Left ventricle myocardium inferior (tissue), 1 donor: ENCODE results near the gene AKAP9. TPM values are rescaled to one million over a fixed set of nuclear protein-coding genes. Genes with fewer than 3 reads are reported as not detected.

Experiments used
- DNase-seq: peaks from one replicate; pipeline ENCODE4 v3.0.0-alpha.2; 2020
- H3K27ac ChIP-seq: fragments of 200-600 bp; replicated peaks from 2 replicates; pipeline ENCODE4 v1.8.0; 2021
- H3K27me3 ChIP-seq: fragments of 200-600 bp; 2 replicates; pipeline ENCODE4 v1.8.0; 2021; ENCODE audit warnings: low read depth
- H3K36me3 ChIP-seq: fragments of 200-600 bp; 2 replicates; pipeline ENCODE4 v1.8.0; 2021
- H3K4me1 ChIP-seq: fragments of 200-600 bp; 2 replicates; pipeline ENCODE4 v1.8.0; 2021
- H3K4me3 ChIP-seq: fragments of 200-600 bp; 2 replicates; pipeline ENCODE4 v1.8.0; 2021; ENCODE audit warnings: mild to moderate bottlenecking, moderate library complexity
- H3K9me3 ChIP-seq: fragments of 200-600 bp; replicated peaks from 2 replicates; pipeline ENCODE4 v1.8.0; 2021
- intact Hi-C: fragments of 100-400 bp; cut with micrococcal nuclease; formaldehyde crosslinking; loops from one replicate; pipeline ENCODE4 v1.11.0; 2022
- total RNA-seq: library from RNA; stranded (reverse); fragmentation: NEBNext Ultra II Directional; extraction: Animal tissue kit (Norgen Biotek cat#: 25700); gene quantifications from one replicate; pipeline ENCODE4 v1.2.1, GENCODE V29; 2021
- TF ChIP-seq, protein P1 (sequence below): fragments of 200-600 bp; IDR thresholded peaks from 2 replicates; pipeline ENCODE4 v1.8.0; 2021; ENCODE audit warnings: antibody characterized with exemption, mild to moderate bottlenecking, borderline replicate concordance
- donor health status: DM: no; HTN: yes; CAD: no; lungs with severe emphysema.

Gene AKAP9
- total RNA-seq, 1 donor from 2014 or later, result 49.4 TPM

- Histone ChIP-seq H3K27ac (no peak overlapping the region), H3K9me3 (no peaks in the 10 kb centered on the region), H3K4me1 (no peaks in the 10 kb centered on the region), H3K4me3 (no peak overlapping the region), H3K36me3 (no peaks in the 10 kb centered on the region), H3K27me3 (no peaks in the 10 kb centered on the region)
- DNase-seq, result no peak
- intact Hi-C loops, result no loop called here
- TF ChIP-seq, protein P1, sequence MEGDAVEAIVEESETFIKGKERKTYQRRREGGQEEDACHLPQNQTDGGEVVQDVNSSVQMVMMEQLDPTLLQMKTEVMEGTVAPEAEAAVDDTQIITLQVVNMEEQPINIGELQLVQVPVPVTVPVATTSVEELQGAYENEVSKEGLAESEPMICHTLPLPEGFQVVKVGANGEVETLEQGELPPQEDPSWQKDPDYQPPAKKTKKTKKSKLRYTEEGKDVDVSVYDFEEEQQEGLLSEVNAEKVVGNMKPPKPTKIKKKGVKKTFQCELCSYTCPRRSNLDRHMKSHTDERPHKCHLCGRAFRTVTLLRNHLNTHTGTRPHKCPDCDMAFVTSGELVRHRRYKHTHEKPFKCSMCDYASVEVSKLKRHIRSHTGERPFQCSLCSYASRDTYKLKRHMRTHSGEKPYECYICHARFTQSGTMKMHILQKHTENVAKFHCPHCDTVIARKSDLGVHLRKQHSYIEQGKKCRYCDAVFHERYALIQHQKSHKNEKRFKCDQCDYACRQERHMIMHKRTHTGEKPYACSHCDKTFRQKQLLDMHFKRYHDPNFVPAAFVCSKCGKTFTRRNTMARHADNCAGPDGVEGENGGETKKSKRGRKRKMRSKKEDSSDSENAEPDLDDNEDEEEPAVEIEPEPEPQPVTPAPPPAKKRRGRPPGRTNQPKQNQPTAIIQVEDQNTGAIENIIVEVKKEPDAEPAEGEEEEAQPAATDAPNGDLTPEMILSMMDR, result no peak
Measured at GRCh38 chr7:92156990-92157389, 216.3 kb downstream of the AKAP9 start.

- H3K27me3 ChIP-seq, result no peaks in the 10 kb centered on the region
- DNase-seq, result no peak
- H3K36me3 ChIP-seq, result no peaks in the 10 kb centered on the region
- no peaks in the 10 kb centered on the region for H3K4me1 ChIP-seq
- H3K4me3 ChIP-seq, result no peak overlapping the region
- intact Hi-C loops, result no loop called here
- TF ChIP-seq, protein P1, result no peak
- H3K9me3 ChIP-seq, result no peaks in the 10 kb centered on the region
- H3K27ac ChIP-seq, result no peak overlapping the region
Measured at GRCh38 chr7:92158660-92159575, 218.3 kb downstream of the AKAP9 start.

Other genes with a start within 250 kb of the AKAP9 start
- gene MTERF1, start 60.2 kb upstream of the AKAP9 start, total RNA-seq, result 9.2 TPM
- 15.8 TPM for gene CYP51A1, start 193.6 kb downstream of the AKAP9 start, total RNA-seq
- not detected for gene LRRD1, start 238.3 kb downstream of the AKAP9 start, total RNA-seq